ENCODE measurements around the gene SHISA5.

DNA sequence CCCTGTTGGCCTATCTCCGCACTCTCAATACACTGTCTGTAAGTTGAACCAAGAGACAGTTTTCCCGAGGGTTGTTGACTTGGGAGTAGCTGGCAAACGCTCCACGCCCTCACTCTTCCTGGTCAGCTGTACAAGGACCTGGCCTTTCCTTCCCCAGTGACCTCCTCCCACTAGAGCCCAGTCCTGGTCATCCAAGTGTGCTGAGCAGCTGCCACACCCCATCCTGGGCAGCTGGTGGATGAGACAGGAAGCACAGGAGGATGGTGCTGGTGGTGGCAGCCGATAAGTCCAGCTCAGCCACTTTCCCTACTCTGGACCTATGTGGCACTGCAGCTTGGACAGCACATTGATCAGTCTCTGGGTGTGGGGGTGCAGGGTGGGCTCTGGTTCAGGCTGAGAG is 32.8 kb upstream of the SHISA5 start:
- TF ChIP-seq CTCF (IDR thresholded peaks at IDR 0.05) = no peak
- no peak for TF ChIP-seq EP300 (IDR thresholded peaks at IDR 0.05)
